ENCODE measurements around the gene FBXL13. TPM values are rescaled to one million over a fixed set of nuclear protein-coding genes. Genes with fewer than 3 reads are reported as not detected.

The FBXL13 gene
- total and polyA plus RNA-seq, 4 donors: 1.00 to 2.6 (median 1.4) TPM; not detected in 1

- peaks cover 0 to 7% of the 10 kb centered on the region in 2 donors for H3K4me1 ChIP-seq (ENCODE audit: control insufficient read depth in 1 of 2, insufficient read depth in 2 of 2, low read length in 2 of 2)
- ATAC-seq (ENCODE audit: low FRiP score) (no peak), DNase-seq (no peak)
- no peak overlapping the region for H3K4me3 ChIP-seq (ENCODE audit: low read length in 2 of 2)
- H3K9me3 ChIP-seq (ENCODE audit: control insufficient read depth, low read length): no peaks in the 10 kb centered on the region
- 36 to 57% methylated on average over 3 of the region's 3 CpGs for WGBS, 2 donors
- intact Hi-C loops (cut with DNase I): no loop called here
- H3K36me3 ChIP-seq (ENCODE audit: control insufficient read depth in 1 of 2, insufficient read depth in 2 of 2, low read length in 1 of 2): no peaks in the 10 kb centered on the region
- no peaks in the 10 kb centered on the region for H3K27me3 ChIP-seq (ENCODE audit: control insufficient read depth in 1 of 2, insufficient read depth in 2 of 2, low read length in 1 of 2)
- peak overlapping the region in 1 of 2 donors; percentile 63 for H3K27ac ChIP-seq (ENCODE audit: low read depth in 1 of 2, low read length in 2 of 2)
Observed at GRCh38 chr7:102860351-102860811, 214.2 kb downstream of the FBXL13 start.

- H3K27me3 ChIP-seq (ENCODE audit: control insufficient read depth in 1 of 2, insufficient read depth in 2 of 2, low read length in 1 of 2): no peaks in the 10 kb centered on the region
- WGBS, 2 donors: 44 to 50% methylated on average over 3 of the region's 3 CpGs
- H3K27ac ChIP-seq (ENCODE audit: low read depth in 1 of 2, low read length in 2 of 2): peak overlapping the region; percentile 63 to 89
- no peak overlapping the region for H3K4me3 ChIP-seq (ENCODE audit: low read length in 2 of 2)
- ATAC-seq (ENCODE audit: low FRiP score): no peak
- H3K4me1 ChIP-seq (ENCODE audit: control insufficient read depth in 1 of 2, insufficient read depth in 2 of 2, low read length in 2 of 2): peaks cover 0 to 7% of the 10 kb centered on the region in 2 donors
- DNase-seq: no peak
- no peaks in the 10 kb centered on the region for H3K9me3 ChIP-seq (ENCODE audit: control insufficient read depth, low read length)
- H3K36me3 ChIP-seq (ENCODE audit: control insufficient read depth in 1 of 2, insufficient read depth in 2 of 2, low read length in 1 of 2): no peaks in the 10 kb centered on the region
- intact Hi-C loops (cut with DNase I): no loop called here
Observed at GRCh38 chr7:102859799-102860125, 214.8 kb downstream of the FBXL13 start.

- Histone ChIP-seq H3K4me1 (ENCODE audit: control insufficient read depth in 1 of 2, insufficient read depth in 2 of 2, low read length in 2 of 2) (peaks cover 0 to 7% of the 10 kb centered on the region in 2 donors), H3K27ac (ENCODE audit: low read depth in 1 of 2, low read length in 2 of 2) (peak overlapping the region in 1 of 2 donors; percentile 89), H3K36me3 (ENCODE audit: control insufficient read depth in 1 of 2, insufficient read depth in 2 of 2, low read length in 1 of 2) (no peaks in the 10 kb centered on the region), H3K27me3 (ENCODE audit: control insufficient read depth in 1 of 2, insufficient read depth in 2 of 2, low read length in 1 of 2) (no peaks in the 10 kb centered on the region), H3K9me3 (ENCODE audit: control insufficient read depth, low read length) (no peaks in the 10 kb centered on the region), H3K4me3 (ENCODE audit: low read length in 2 of 2) (no peak overlapping the region)
- WGBS, 2 donors: 3 to 6% methylated on average over 4 of the region's 4 CpGs
- ATAC-seq (ENCODE audit: low FRiP score) (no peak), DNase-seq (no peak)
- intact Hi-C loops (cut with DNase I): no loop called here
Observed at GRCh38 chr7:102859084-102859798, 215.4 kb downstream of the FBXL13 start.

GRCh38 chr7:102856036-102856435 lies 218.6 kb downstream of the FBXL13 start:
- no peak for DNase-seq
- Histone ChIP-seq H3K36me3 (ENCODE audit: control insufficient read depth in 1 of 2, insufficient read depth in 2 of 2, low read length in 1 of 2) (no peaks in the 10 kb centered on the region), H3K4me1 (ENCODE audit: control insufficient read depth in 1 of 2, insufficient read depth in 2 of 2, low read length in 2 of 2) (peaks cover 0 to 7% of the 10 kb centered on the region in 2 donors), H3K9me3 (ENCODE audit: control insufficient read depth, low read length) (no peaks in the 10 kb centered on the region), H3K27me3 (ENCODE audit: control insufficient read depth in 1 of 2, insufficient read depth in 2 of 2, low read length in 1 of 2) (no peaks in the 10 kb centered on the region), H3K27ac (ENCODE audit: low read depth in 1 of 2, low read length in 2 of 2) (no peak overlapping the region), H3K4me3 (ENCODE audit: low read length in 2 of 2) (no peak overlapping the region)
- no peak for ATAC-seq (ENCODE audit: low FRiP score)
- intact Hi-C loops (cut with DNase I): no loop called here

- Histone ChIP-seq H3K4me1 (ENCODE audit: control insufficient read depth in 1 of 2, insufficient read depth in 2 of 2, low read length in 2 of 2) (no peaks in the 10 kb centered on the region), H3K27me3 (ENCODE audit: control insufficient read depth in 1 of 2, insufficient read depth in 2 of 2, low read length in 1 of 2) (no peaks in the 10 kb centered on the region), H3K36me3 (ENCODE audit: control insufficient read depth in 1 of 2, insufficient read depth in 2 of 2, low read length in 1 of 2) (no peaks in the 10 kb centered on the region), H3K9me3 (ENCODE audit: control insufficient read depth, low read length) (no peaks in the 10 kb centered on the region), H3K4me3 (ENCODE audit: low read length in 2 of 2) (no peak overlapping the region), H3K27ac (ENCODE audit: low read depth in 1 of 2, low read length in 2 of 2) (no peak overlapping the region)
- no peak for DNase-seq
- ATAC-seq (ENCODE audit: low FRiP score): no peak
- 57 to 62% methylated on average over 3 of the region's 3 CpGs for WGBS, 2 donors
- intact Hi-C loops (cut with DNase I): no loop called here
Observed at GRCh38 chr7:102849538-102849937, 225.1 kb downstream of the FBXL13 start.

GRCh38 chr7:102849079-102849478 lies 225.5 kb downstream of the FBXL13 start:
- no peak for ATAC-seq (ENCODE audit: low FRiP score)
- H3K4me1 ChIP-seq (ENCODE audit: control insufficient read depth in 1 of 2, insufficient read depth in 2 of 2, low read length in 2 of 2): no peaks in the 10 kb centered on the region
- H3K27ac ChIP-seq (ENCODE audit: low read depth in 1 of 2, low read length in 2 of 2): no peak overlapping the region
- no peaks in the 10 kb centered on the region for H3K36me3 ChIP-seq (ENCODE audit: control insufficient read depth in 1 of 2, insufficient read depth in 2 of 2, low read length in 1 of 2)
- DNase-seq: no peak
- no peaks in the 10 kb centered on the region for H3K9me3 ChIP-seq (ENCODE audit: control insufficient read depth, low read length)
- no peaks in the 10 kb centered on the region for H3K27me3 ChIP-seq (ENCODE audit: control insufficient read depth in 1 of 2, insufficient read depth in 2 of 2, low read length in 1 of 2)
- intact Hi-C loops (cut with DNase I): no loop called here
- 64 to 70% methylated on average over 5 of the region's 5 CpGs for WGBS, 2 donors
- H3K4me3 ChIP-seq (ENCODE audit: low read length in 2 of 2): no peak overlapping the region

GRCh38 chr7:102845346-102845745 lies 229.2 kb downstream of the FBXL13 start:
- Histone ChIP-seq H3K36me3 (ENCODE audit: control insufficient read depth in 1 of 2, insufficient read depth in 2 of 2, low read length in 1 of 2) (no peaks in the 10 kb centered on the region), H3K27ac (ENCODE audit: low read depth in 1 of 2, low read length in 2 of 2) (no peak overlapping the region), H3K4me1 (ENCODE audit: control insufficient read depth in 1 of 2, insufficient read depth in 2 of 2, low read length in 2 of 2) (peaks cover 0 to 4% of the 10 kb centered on the region in 2 donors), H3K9me3 (ENCODE audit: control insufficient read depth, low read length) (no peaks in the 10 kb centered on the region), H3K27me3 (ENCODE audit: control insufficient read depth in 1 of 2, insufficient read depth in 2 of 2, low read length in 1 of 2) (no peaks in the 10 kb centered on the region), H3K4me3 (ENCODE audit: low read length in 2 of 2) (no peak overlapping the region)
- ATAC-seq (ENCODE audit: low FRiP score): no peak
- WGBS, 2 donors: 89 to 98% methylated on average over 2 of the region's 2 CpGs
- DNase-seq: no peak
- intact Hi-C loops (cut with DNase I): no loop called here

- intact Hi-C loops (cut with DNase I): no loop called here
- DNase-seq (no peak), ATAC-seq (ENCODE audit: low FRiP score) (no peak)
- Histone ChIP-seq H3K9me3 (ENCODE audit: control insufficient read depth, low read length) (no peaks in the 10 kb centered on the region), H3K36me3 (ENCODE audit: control insufficient read depth in 1 of 2, insufficient read depth in 2 of 2, low read length in 1 of 2) (no peaks in the 10 kb centered on the region), H3K27me3 (ENCODE audit: control insufficient read depth in 1 of 2, insufficient read depth in 2 of 2, low read length in 1 of 2) (no peaks in the 10 kb centered on the region), H3K4me1 (ENCODE audit: control insufficient read depth in 1 of 2, insufficient read depth in 2 of 2, low read length in 2 of 2) (peaks cover 0 to 5% of the 10 kb centered on the region in 2 donors), H3K27ac (ENCODE audit: low read depth in 1 of 2, low read length in 2 of 2) (no peak overlapping the region), H3K4me3 (ENCODE audit: low read length in 2 of 2) (no peak overlapping the region)
- 96 to 98% methylated on average over 3 of the region's 3 CpGs for WGBS, 2 donors
Observed at GRCh38 chr7:102843850-102844249, 230.7 kb downstream of the FBXL13 start.

- Histone ChIP-seq H3K4me1 (ENCODE audit: control insufficient read depth in 1 of 2, insufficient read depth in 2 of 2, low read length in 2 of 2) (peaks cover 4 to 5% of the 10 kb centered on the region in 2 donors), H3K27ac (ENCODE audit: low read depth in 1 of 2, low read length in 2 of 2) (no peak overlapping the region), H3K4me3 (ENCODE audit: low read length in 2 of 2) (no peak overlapping the region), H3K9me3 (ENCODE audit: control insufficient read depth, low read length) (no peaks in the 10 kb centered on the region), H3K36me3 (ENCODE audit: control insufficient read depth in 1 of 2, insufficient read depth in 2 of 2, low read length in 1 of 2) (no peaks in the 10 kb centered on the region), H3K27me3 (ENCODE audit: control insufficient read depth in 1 of 2, insufficient read depth in 2 of 2, low read length in 1 of 2) (no peaks in the 10 kb centered on the region)
- ATAC-seq (ENCODE audit: low FRiP score) (no peak), DNase-seq (no peak)
- intact Hi-C loops (cut with DNase I): no loop called here
Observed at GRCh38 chr7:102842284-102842683, 232.3 kb downstream of the FBXL13 start.

Measured in aorta (tissue), 5 donors.